Measurements from ENCODE around the gene ISCA1.

The ISCA1 gene

GRCh38 chr9:86285261-86285660 is 2.9 kb upstream of the ISCA1 start:
- peak; percentile 86 for DNase-seq (ENCODE audit: low spot score)

- DNase-seq (ENCODE audit: low spot score), result no peak
These were observed 719 bp upstream of the ISCA1 start for GRCh38 chr9:86282979-86283535.

DNA sequence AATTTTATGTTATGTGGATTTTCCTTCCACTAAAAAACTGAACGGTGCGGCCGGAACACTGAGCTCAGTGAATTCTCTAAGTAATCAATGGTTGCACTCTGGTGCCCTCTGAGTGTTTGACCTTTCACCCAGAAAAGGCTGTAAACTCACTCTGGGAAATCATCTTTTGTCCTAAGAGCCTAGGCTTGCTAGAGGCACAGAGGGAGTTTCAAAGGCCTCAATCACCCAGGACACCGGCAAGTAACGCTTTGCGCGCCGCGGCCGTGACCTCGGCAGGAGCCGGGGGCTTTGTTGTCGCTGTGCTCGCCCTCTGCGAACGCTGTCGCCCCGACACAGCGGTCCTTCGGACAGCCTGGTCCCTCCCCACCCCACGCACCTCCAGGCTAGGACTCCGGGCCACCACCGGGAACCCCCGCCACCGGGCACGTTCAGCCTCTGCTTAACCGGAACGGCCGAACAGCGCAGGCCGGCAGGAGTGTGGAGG is 703 bp downstream of the ISCA1 start:
- DNase-seq (ENCODE audit: low spot score), result no peak

DNA sequence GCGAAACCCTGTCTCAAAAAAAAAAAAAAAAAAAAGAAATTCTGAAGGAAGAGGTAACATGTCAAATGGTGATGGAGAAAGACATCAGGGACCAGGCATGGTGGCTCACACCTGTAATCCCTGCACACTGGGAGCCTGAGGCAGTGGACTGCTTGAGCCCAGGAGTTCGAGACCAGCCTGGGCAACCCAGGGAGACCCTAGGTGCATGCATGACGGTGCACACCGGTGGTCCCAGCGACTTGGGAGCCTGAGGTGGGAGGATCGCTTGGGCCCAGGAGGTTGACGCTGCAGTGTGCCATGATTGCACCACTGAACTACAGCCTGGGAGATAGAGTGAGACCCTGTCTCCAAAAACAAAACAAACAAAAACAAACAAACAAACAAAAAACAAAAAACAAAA is 1.8 kb downstream of the ISCA1 start:
- no peak for DNase-seq (ENCODE audit: low spot score)

DNA sequence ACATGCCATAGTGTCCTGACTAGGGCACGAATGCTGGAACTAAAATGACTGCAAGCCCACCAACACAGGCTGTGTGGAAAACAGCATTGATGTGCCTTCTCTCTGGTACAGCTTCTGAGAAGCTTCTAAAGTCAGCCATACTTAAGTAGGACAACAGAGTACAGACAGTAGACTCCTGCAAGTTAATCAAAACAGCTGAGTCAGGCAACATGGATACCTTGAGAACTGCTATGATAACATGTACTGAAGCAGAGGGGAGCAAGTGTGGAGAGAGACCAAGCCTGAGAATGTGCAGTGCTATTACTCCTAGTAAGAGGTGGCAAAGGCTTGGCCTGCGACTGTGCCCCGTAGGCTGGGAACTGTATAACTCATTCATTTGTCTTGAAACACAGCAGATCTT is 2.5 kb downstream of the ISCA1 start:
- DNase-seq (ENCODE audit: low spot score), result peak; percentile 71

DNA sequence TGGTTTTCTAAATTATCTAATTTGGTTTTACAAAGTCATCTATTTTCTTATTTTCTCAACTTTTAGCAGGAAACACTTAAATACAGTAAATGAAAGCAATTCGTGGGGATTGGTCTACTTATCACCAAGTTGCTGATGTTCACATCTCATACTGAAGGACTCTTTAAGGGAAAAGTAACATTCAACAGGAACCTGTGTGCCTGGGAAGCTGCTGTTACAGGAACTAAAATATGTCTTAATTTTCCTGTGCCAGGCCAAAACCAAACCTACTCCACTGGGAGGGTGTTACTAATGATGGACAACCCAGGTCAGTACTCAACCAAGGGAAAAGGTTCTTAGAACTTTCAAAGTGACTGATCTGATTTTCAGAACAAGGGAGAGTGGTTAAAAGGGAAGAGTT is 5.3 kb downstream of the ISCA1 start:
- DNase-seq (ENCODE audit: low spot score), result no peak

DNA sequence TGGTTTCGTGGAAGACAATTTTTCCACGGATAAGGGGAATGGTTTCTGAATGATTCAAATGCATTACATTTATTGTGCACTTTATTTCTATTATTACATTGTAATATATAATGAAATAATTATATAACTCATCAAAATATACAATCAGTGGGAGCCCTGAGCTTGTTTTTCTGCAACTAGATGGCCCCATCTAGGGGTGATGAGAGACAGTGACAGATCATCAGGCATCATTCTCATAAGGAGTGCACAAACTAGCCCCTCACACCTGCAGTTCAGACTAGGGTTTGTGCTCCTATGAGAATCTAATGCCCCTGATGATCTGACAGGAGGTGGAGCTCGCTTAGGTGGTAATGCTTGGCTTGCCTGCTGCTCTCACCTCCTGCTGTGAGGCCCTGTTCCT is 6.4 kb downstream of the ISCA1 start:
- no peak for DNase-seq (ENCODE audit: low spot score)

DNA sequence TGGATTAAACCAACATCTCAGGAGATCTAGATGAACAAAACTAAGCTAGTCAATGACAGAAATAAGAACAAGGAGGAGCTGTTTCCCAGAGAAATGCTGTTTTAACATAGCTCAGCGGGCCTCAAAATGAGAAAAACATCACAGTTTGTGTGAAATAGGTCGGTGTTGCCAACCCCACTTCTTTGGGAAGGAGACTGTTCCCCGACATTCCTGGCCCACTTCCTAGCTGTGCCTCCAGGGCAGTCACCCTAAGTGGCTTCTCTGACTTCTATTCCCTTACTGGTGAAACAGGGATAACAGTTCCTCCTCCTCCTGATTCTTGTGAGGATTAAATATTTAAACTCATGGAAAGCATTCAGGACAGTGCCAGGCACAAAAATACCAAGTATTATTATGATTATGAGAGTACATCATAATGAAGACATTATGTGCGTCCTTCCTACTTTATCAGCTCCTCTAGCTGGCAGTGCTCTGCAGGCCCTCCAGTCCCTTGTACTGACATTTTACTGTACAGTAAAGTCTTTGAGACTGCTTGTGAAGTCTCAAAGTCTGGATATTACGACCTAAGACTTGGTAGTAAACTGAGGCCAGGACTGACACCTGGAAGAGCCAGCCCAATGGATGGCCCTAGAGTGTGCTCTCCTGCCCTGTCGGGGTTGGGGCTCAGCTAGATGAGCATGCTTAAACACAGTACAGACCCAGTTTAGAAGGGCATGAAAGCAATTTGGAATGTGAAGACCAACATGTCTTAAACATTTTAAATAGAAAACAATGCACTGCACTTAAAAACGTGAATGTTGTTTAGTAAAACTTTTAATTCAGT is 7.3 kb downstream of the ISCA1 start:
- no peak for DNase-seq (ENCODE audit: low spot score)

DNA sequence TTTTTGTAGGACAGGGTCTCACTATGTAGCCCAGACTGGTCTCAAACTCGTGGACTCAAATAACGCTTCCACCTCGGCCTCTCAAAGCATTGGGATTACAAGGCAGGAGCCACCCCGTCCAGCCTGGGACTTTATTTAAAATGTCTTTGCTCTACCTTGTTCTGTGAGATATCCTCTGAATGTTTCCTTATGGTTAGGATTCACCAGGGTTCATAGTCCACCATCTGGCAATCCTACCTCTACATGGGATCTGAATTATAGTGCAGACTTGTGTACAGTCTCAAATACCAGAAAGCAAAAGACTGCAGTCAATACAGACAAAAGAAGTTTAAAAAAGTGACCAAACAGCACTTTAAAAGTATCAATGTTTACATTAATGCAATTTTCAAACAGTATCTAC is 10.1 kb downstream of the ISCA1 start:
- DNase-seq (ENCODE audit: low spot score), result no peak

GRCh38 chr9:86263876-86264275 is 18.5 kb downstream of the ISCA1 start:
- no peak for DNase-seq (ENCODE audit: low spot score)

DNA sequence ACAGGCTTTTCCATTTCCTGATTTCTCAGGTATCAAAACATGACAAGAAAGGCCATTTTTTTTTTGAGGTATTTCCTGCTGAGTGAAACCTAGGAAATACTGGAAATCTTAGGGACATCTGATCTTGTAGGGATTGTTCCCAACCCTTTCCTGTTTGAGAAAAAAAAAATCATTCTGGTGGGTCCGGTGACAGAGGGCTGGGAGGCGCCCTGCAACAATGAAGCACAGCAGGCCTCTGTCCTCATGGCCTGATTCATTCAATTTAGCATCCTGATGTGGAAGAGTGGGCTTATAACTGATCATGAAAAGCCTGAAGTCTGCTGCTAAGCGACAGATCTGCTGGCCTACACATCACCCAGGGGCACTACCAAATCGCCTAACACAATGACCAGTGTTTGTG is 19.8 kb downstream of the ISCA1 start:
- DNase-seq (ENCODE audit: low spot score), result no peak

DNA sequence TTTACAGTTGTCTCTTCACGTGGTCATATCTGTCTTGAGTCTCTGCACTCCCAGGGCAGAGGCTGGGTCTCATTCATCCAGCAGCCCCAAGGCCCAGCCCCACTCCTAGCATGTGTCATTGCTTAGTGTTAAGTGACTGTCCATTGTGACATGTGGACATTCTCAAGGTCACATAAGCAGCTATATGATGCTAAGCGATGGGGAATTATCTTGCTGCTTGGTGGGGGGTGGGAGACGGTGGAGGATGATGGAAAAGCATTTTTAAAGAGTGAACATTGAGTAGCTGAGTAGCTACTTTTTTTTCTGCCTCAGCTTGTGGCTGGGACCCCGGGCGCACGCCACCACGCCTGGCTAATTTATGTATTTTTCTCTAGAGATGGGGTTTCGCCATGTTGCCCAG is 22.8 kb downstream of the ISCA1 start, which contains the start of gene C9orf153:
TSS of gene C9orf153 (minus strand) at position 101 of the 400 bp plus-strand sequence. CDS start 30,054 bp downstream, outside the sequence.
- DNase-seq (ENCODE audit: low spot score), result no peak

GRCh38 chr9:86257391-86257790 is 24.9 kb downstream of the ISCA1 start:
- no peak for DNase-seq (ENCODE audit: low spot score)

- no peak for DNase-seq (ENCODE audit: low spot score)
These were observed 25.7 kb downstream of the ISCA1 start for GRCh38 chr9:86256653-86257052.

DNA sequence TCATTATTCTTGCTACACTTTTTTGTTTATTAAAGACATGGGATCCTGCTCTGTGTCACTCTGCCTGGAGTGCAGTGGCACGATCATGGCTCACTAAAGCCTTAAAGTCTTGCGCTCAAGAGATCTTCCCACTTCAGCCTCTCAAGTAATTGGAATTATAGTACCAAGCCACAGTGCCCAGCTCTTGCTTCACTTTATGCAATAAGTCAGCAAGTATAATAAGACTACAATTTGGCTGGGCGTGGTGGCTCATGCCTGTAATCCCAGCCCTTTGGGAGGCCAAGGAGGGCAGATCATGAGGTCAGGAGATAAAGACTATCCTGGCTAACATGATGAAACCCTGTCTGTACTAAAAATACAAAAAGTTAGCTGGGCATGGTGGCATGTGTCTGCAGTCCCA is 28.8 kb downstream of the ISCA1 start:
- DNase-seq (ENCODE audit: low spot score), result no peak

DNA sequence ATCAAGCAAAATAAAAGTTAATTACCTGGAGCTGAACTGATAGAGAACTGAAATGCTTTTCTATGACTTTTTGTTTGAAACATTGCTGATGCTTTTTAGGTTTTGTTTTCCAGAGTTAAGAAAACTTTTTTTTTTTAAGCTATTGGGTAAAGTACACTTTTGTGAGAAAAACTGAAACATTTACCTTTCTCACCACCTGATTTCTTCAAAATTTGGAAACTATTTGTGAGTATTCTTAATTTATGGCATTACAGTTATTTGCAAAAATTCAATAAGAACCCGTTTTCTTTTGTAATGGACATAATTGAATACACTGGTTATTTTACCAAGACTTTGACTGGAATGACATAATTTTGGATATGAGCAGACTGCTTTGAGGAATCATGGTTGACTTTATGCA is 29.5 kb downstream of the ISCA1 start:
- no peak for DNase-seq (ENCODE audit: low spot score)

GRCh38 chr9:86250123-86250522 is 32.2 kb downstream of the ISCA1 start:
- DNase-seq (ENCODE audit: low spot score), result no peak

GRCh38 chr9:86248746-86249145 is 33.6 kb downstream of the ISCA1 start:
- no peak for DNase-seq (ENCODE audit: low spot score)

- DNase-seq (ENCODE audit: low spot score), result no peak
These were observed 35.6 kb downstream of the ISCA1 start for GRCh38 chr9:86246752-86247161.

DNA sequence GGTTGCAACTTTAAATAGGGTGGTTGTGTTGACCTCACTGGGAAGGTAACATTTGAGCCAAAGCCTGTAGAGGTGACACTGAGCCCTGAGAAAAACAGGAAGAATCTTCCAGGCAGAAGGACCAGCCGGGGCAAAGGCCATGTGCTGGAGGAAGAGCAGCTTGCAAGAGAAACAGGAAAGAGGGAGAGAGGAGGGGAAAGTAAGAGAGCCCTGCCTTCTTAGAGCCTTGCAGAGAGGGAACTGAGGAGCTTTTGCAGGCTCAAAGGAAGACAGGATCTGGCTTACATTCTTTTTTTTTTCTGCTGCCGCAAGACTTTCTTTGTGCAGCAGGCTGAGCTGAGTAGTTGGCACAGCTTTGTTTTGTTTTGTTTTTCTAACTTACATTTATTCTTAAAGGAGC is 40.3 kb downstream of the ISCA1 start:
- no peak for DNase-seq (ENCODE audit: low spot score)

DNA sequence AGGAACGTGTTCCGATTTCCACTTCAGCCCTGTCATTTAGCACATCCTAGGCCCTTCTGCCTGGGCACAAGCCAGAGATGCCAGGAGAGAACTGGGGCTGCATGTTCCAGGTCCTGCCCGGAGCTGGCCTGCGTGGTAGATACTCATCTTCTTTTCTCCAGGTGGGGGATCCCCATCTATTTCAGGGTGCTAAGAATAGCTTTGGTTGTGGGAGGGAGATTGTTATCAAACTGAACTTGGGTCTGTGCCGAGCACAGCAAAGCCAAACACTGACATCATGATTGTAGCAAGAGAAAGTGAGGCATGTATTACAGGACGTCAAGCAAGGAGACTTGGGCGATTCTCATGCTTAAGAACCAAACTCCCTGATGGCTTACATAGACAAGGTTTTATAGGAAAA is 41.1 kb downstream of the ISCA1 start:
- DNase-seq (ENCODE audit: low spot score), result no peak

DNA sequence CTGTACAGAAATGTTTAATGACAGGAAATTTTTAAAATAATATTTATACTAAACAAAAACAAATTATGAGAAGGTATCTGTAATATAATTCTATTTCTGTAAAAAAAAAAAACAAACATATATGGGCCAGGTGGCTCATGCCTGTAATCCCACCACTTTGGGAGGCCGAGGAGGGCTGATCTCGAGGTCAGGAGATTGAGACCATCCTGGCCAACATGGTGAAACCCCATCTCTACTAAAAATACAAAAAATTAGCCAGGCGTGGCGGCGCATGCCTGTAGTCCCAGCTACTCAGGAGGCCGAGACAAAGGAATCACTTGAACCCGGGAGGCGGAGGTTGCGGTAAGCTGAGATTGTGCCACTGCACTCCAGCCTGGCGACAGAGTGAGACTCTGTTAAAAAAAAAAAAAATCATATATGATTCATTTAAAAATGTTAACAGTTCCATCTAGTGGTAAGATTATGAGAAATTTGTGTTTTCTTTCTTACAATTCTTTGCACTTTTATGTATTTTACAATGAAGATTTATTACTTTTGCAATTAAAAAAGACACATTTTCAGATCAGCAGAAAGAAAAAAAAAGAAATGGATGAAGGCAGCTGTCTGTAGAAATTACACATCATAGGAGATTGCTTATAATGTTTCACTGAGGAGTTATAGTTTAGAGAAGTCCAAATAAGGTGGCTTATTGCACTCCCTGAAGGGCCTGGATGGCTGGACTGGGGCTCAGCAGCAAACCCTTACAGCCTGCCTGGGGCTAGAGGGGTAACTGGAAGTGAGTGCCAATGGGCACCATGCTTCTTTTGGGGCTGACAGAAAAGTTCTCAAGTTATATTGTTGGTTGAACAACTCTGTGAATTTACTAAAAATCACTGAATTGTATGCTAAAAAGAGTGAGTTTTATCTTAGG is 43.2 kb downstream of the ISCA1 start:
- no peak for DNase-seq (ENCODE audit: low spot score)

DNA sequence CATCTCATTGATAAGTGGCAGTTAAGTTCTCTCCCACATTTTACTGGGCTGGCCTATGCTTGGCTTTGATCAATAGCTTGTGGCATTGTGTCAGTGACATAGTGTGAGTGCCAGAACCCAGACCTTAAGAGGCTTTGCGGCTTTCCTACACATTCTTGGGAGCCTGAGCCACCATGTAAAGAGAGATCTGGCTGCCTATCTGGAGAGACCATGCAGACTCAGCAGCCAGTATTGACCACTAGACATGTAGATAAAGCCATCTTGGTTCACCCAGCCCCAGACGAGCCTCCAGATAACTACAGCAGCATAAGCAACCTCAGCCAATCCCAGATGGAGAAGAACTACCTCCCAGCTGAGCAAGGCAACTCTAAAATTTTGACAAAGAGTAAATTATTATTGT is 51.5 kb downstream of the ISCA1 start:
- DNase-seq (ENCODE audit: low spot score), result no peak

All from hematopoietic multipotent progenitor cell treated with erythropoietin and hydrocortisone succinate and interleukin-3 and kit ligand, for 17 days (in vitro differentiated cells).